ENCODE data around the gene NRGN. TPM values are rescaled to one million over a fixed set of nuclear protein-coding genes. Genes with fewer than 3 reads are reported as not detected.

Gene NRGN
- total RNA-seq, 1 experiment from 2014 or later: 15.5 TPM

- no TSS peak for BruUV-seq (replicated peaks)
- no peak overlapping the region for H3K9ac ChIP-seq (ENCODE audit: low read length)
- H3K79me2 ChIP-seq (ENCODE audit: low read length): no peaks in the 10 kb centered on the region
- no peaks in the 10 kb centered on the region for H3K9me3 ChIP-seq (ENCODE audit: low read length)
- H3K4me3 ChIP-seq (ENCODE audit: low read length): no peak overlapping the region
- POLR2A ChIA-PET (ENCODE audit: unreplicated experiment): no interaction called here
- no peak for DNase-seq
- H3K4me2 ChIP-seq (ENCODE audit: low read length): no peak overlapping the region
- TF ChIP-seq, protein P1, sequence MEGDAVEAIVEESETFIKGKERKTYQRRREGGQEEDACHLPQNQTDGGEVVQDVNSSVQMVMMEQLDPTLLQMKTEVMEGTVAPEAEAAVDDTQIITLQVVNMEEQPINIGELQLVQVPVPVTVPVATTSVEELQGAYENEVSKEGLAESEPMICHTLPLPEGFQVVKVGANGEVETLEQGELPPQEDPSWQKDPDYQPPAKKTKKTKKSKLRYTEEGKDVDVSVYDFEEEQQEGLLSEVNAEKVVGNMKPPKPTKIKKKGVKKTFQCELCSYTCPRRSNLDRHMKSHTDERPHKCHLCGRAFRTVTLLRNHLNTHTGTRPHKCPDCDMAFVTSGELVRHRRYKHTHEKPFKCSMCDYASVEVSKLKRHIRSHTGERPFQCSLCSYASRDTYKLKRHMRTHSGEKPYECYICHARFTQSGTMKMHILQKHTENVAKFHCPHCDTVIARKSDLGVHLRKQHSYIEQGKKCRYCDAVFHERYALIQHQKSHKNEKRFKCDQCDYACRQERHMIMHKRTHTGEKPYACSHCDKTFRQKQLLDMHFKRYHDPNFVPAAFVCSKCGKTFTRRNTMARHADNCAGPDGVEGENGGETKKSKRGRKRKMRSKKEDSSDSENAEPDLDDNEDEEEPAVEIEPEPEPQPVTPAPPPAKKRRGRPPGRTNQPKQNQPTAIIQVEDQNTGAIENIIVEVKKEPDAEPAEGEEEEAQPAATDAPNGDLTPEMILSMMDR (conservative IDR thresholded peaks at IDR 0.05; ENCODE audit: low read depth, low read length): no peak
- TF ChIP-seq EZH2phosphoT487 (IDR thresholded peaks at IDR 0.05; ENCODE audit: borderline replicate concordance, low read length) (no peak), EZH2 (IDR thresholded peaks at IDR 0.05; ENCODE audit: low read length, unreplicated experiment) (no peak)
- CTCF ChIA-PET: interaction anchor here (0.6 kb wide), 1 partner anchor 18 kb away, joined by 6 read pairs; no protein-coding TSS in a partner anchor
- H3K4me1 ChIP-seq (ENCODE audit: insufficient read depth, low read length): peaks cover 48% of the 10 kb centered on the region
- no peaks in the 10 kb centered on the region for H3K9me2 ChIP-seq (replicated peaks; ENCODE audit: low read length)
- no peak overlapping the region for H3K27ac ChIP-seq (ENCODE audit: low read length)
- no peaks in the 10 kb centered on the region for H3K27me3 ChIP-seq (ENCODE audit: low read length)
- no peaks in the 10 kb centered on the region for H3K36me3 ChIP-seq (ENCODE audit: low read depth, low read length)
- H3F3A ChIP-seq (ENCODE audit: low read length, unreplicated experiment): no peaks in the 10 kb centered on the region
- no peak for ATAC-seq
- intact Hi-C loops (cut with micrococcal nuclease): loop anchor here (10.0 kb wide), 1 partner anchor 49 kb away; no protein-coding TSS in a partner anchor
- H2AFZ ChIP-seq (ENCODE audit: low read length): no peak overlapping the region
- no peaks in the 10 kb centered on the region for H4K20me1 ChIP-seq (ENCODE audit: low read length)
These were observed 5.6 kb downstream of the NRGN start for GRCh38 chr11:124745270-124745834.

- no peak for ATAC-seq
- Histone ChIP-seq H3K9ac (ENCODE audit: low read length) (no peak overlapping the region), H3F3A (ENCODE audit: low read length, unreplicated experiment) (no peaks in the 10 kb centered on the region), H3K4me2 (ENCODE audit: low read length) (peak overlapping the region; percentile 84), H3K36me3 (ENCODE audit: low read depth, low read length) (no peaks in the 10 kb centered on the region), H4K20me1 (ENCODE audit: low read length) (no peaks in the 10 kb centered on the region), H3K9me3 (ENCODE audit: low read length) (no peaks in the 10 kb centered on the region), H2AFZ (ENCODE audit: low read length) (peak overlapping the region; percentile 88), H3K4me3 (ENCODE audit: low read length) (peak overlapping the region; percentile 67), H3K79me2 (ENCODE audit: low read length) (no peaks in the 10 kb centered on the region), H3K27me3 (ENCODE audit: low read length) (no peaks in the 10 kb centered on the region), H3K9me2 (replicated peaks; ENCODE audit: low read length) (no peaks in the 10 kb centered on the region), H3K4me1 (ENCODE audit: insufficient read depth, low read length) (peaks cover 41% of the 10 kb centered on the region), H3K27ac (ENCODE audit: low read length) (no peak overlapping the region)
- TF ChIP-seq EZH2phosphoT487 (IDR thresholded peaks at IDR 0.05; ENCODE audit: borderline replicate concordance, low read length) (no peak), EZH2 (IDR thresholded peaks at IDR 0.05; ENCODE audit: low read length, unreplicated experiment) (no peak)
- TF ChIP-seq, protein P1 (conservative IDR thresholded peaks at IDR 0.05; ENCODE audit: low read depth, low read length): 0 out of 2 replicates have a peak, but pooled peaks have one; percentile 14
- no TSS peak for BruUV-seq (replicated peaks)
- POLR2A ChIA-PET (ENCODE audit: unreplicated experiment): interaction anchor here (1.1 kb wide), 1 partner anchor 73 kb away, joined by 3 read pairs; the partner anchor contains the start of genes SIAE and SPA17
- CTCF ChIA-PET: interaction anchor here (0.7 to 1.3 kb wide), 6 partner anchors 12 to 91 kb away, joined by 3 to 10 read pairs (median 4); no protein-coding TSS in a partner anchor
- intact Hi-C loops (cut with micrococcal nuclease): loop anchor here (2.0 to 10.0 kb wide), 2 partner anchors 17 to 49 kb away; partner anchors contain the start of gene ESAM
- no peak for DNase-seq
These were observed 6.3 kb downstream of the NRGN start for GRCh38 chr11:124745835-124746620.

Measured in PC-3 (cell line).